Trophoblast cell (in vitro differentiated cells and primary cell): ENCODE results near the gene GABRR3.

Source experiments
- DNase-seq, 2 donors: peaks; one replicate each; pipeline ENCODE4 v3.0.0-alpha.2; 2016
- H2AFZ ChIP-seq: 2 replicates; pipeline ENCODE4 v1.6.1; 2013; ENCODE audit warnings: low read length, moderate library complexity, mild to moderate bottlenecking; ENCODE audit not compliant: insufficient read depth, poor library complexity
- H2AK5ac ChIP-seq: 2 replicates; pipeline ENCODE4 v1.6.1; 2013; ENCODE audit warnings: mild to moderate bottlenecking, low read length
- H2BK120ac ChIP-seq: 2 replicates; pipeline ENCODE4 v1.6.1; 2013; ENCODE audit warnings: low read length, mild to moderate bottlenecking, moderate library complexity; ENCODE audit not compliant: insufficient read depth, poor library complexity
- H2BK12ac ChIP-seq: 2 replicates; pipeline ENCODE4 v1.6.1; 2013; ENCODE audit warnings: mild to moderate bottlenecking, low read length, moderate library complexity
- H2BK5ac ChIP-seq: 2 replicates; pipeline ENCODE4 v1.6.1; 2013; ENCODE audit warnings: low read length, low read depth, moderate library complexity, mild to moderate bottlenecking; ENCODE audit not compliant: poor library complexity
- H3K14ac ChIP-seq: 2 replicates; pipeline ENCODE4 v1.6.1; 2013; ENCODE audit warnings: mild to moderate bottlenecking, low read length
- H3K18ac ChIP-seq: 2 replicates; pipeline ENCODE4 v1.6.1; 2013; ENCODE audit warnings: mild to moderate bottlenecking, low read length
- H3K23ac ChIP-seq: 2 replicates; pipeline ENCODE4 v1.6.1; 2013; ENCODE audit warnings: low read length
- H3K27ac ChIP-seq: 2 replicates; pipeline ENCODE4 v1.5.1; 2013; ENCODE audit warnings: low read depth, mild to moderate bottlenecking, inconsistent platforms, low read length, moderate library complexity
- H3K27me3 ChIP-seq: 2 replicates; pipeline ENCODE4 v1.6.1; 2013; ENCODE audit warnings: inconsistent platforms, mild to moderate bottlenecking, low read length, moderate library complexity; ENCODE audit not compliant: insufficient read depth
- H3K36me3 ChIP-seq, 2 experiments: 1 replicate in 1 of 2; 2 replicates in 1 of 2; pipeline ENCODE4 v1.6.1; 2013; ENCODE audit warnings: low read length in 2 of 2, mild to moderate bottlenecking in 2 of 2, moderate library complexity in 1 of 2; ENCODE audit not compliant: insufficient read depth in 2 of 2, control insufficient read depth in 1 of 2
- H3K4ac ChIP-seq: 2 replicates; pipeline ENCODE4 v1.6.1; 2013; ENCODE audit warnings: low read depth, mild to moderate bottlenecking, low read length, moderate library complexity
- H3K4me1 ChIP-seq, 2 experiments: 1 replicate in 1 of 2; 2 replicates in 1 of 2; pipeline ENCODE4 v1.6.1; 2013; ENCODE audit warnings: low read length in 2 of 2, mild to moderate bottlenecking in 2 of 2, moderate library complexity in 1 of 2; ENCODE audit not compliant: insufficient read depth in 2 of 2, control insufficient read depth in 1 of 2
- H3K4me2 ChIP-seq: 2 replicates; pipeline ENCODE4 v1.6.1; 2013; ENCODE audit warnings: inconsistent platforms, mild to moderate bottlenecking, low read length, moderate library complexity
- H3K4me3 ChIP-seq: 2 replicates; pipeline ENCODE4 v1.5.1; 2013; ENCODE audit warnings: mild to moderate bottlenecking, low read depth, low read length, inconsistent platforms
- H3K79me1 ChIP-seq: one replicate; pipeline ENCODE4 v1.6.1; 2013; ENCODE audit warnings: low read length
- H3K79me2 ChIP-seq: 2 replicates; pipeline ENCODE4 v1.6.1; 2013; ENCODE audit warnings: low read length, mild to moderate bottlenecking; ENCODE audit not compliant: control insufficient read depth, insufficient read depth, poor library complexity
- H3K9ac ChIP-seq: 2 replicates; pipeline ENCODE4 v1.6.1; 2013; ENCODE audit warnings: mild to moderate bottlenecking, low read length
- H3K9me3 ChIP-seq: 2 replicates; pipeline ENCODE4 v1.6.1; 2013; ENCODE audit warnings: low read depth, mild to moderate bottlenecking, control low read depth, inconsistent platforms, low read length; ENCODE audit not compliant: insufficient read depth
- H4K12ac ChIP-seq: 2 replicates; pipeline ENCODE4 v1.6.1; 2013; ENCODE audit warnings: low read depth, mild to moderate bottlenecking, low read length, moderate library complexity
- H4K8ac ChIP-seq: 2 replicates; pipeline ENCODE4 v1.6.1; 2013; ENCODE audit warnings: low read depth, mild to moderate bottlenecking, low read length, moderate library complexity
- H4K91ac ChIP-seq: one replicate; pipeline ENCODE4 v1.6.1; 2013; ENCODE audit warnings: low read depth, mild to moderate bottlenecking, low read length, moderate library complexity
- WGBS: extraction: QIAGEN DNeasy Blood & Tissue Kit; methylation state at CpG from one replicate; pipeline ENCODE4 v1.1.7; 2013; ENCODE audit warnings: missing lambda C conversion rate; ENCODE audit not compliant: insufficient read length, insufficient coverage; ENCODE audit errors: extremely low coverage; 5-methylcytosine and 5-hydroxymethylcytosine counted together

GABRR3 gene

DNA sequence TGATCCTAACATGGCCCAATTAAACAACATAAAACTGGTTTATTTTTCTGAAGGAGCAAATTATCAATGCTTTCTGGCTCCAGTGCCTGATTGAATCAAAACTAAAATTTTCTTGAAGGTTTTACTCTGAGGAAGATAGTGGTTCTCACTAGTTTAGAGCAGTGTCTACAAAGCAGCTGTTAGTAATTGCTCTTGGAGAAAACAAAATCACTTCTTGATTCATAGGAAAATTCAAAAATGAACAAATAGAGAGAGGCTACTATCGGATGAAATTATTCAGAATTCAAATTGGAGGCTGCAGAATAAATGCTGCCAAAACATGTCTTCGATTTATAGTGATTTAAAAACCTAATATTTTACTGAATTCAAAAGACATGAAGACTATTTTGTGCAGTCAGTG is 47.8 kb downstream of the GABRR3 start:
- no peaks in the 10 kb centered on the region for H3K79me1 ChIP-seq
- WGBS = no CpG with 5 or more reads among the region's 2 CpGs
- DNase-seq = no peak
- no peak overlapping the region for H3K23ac ChIP-seq
- no peak overlapping the region for H4K91ac ChIP-seq
- H4K12ac ChIP-seq = no peak overlapping the region
- H3K9ac ChIP-seq = no peak overlapping the region
- peaks cover 9% of the 10 kb centered on the region for H3K9me3 ChIP-seq
- H3K36me3 ChIP-seq = no peaks in the 10 kb centered on the region
- H2BK120ac ChIP-seq = no peak overlapping the region
- no peak overlapping the region for H3K4me2 ChIP-seq
- no peaks in the 10 kb centered on the region for H3K4me1 ChIP-seq
- H3K14ac ChIP-seq = no peak overlapping the region
- no peak overlapping the region for H3K18ac ChIP-seq
- no peaks in the 10 kb centered on the region for H3K79me2 ChIP-seq
- no peak overlapping the region for H2AK5ac ChIP-seq
- H3K4ac ChIP-seq = no peak overlapping the region
- no peak overlapping the region for H2BK12ac ChIP-seq
- H3K27me3 ChIP-seq = no peaks in the 10 kb centered on the region
- H2AFZ ChIP-seq = no peak overlapping the region
- H4K8ac ChIP-seq = no peak overlapping the region
- H3K4me3 ChIP-seq = no peak overlapping the region
- no peak overlapping the region for H2BK5ac ChIP-seq
- H3K27ac ChIP-seq = no peak overlapping the region

DNA sequence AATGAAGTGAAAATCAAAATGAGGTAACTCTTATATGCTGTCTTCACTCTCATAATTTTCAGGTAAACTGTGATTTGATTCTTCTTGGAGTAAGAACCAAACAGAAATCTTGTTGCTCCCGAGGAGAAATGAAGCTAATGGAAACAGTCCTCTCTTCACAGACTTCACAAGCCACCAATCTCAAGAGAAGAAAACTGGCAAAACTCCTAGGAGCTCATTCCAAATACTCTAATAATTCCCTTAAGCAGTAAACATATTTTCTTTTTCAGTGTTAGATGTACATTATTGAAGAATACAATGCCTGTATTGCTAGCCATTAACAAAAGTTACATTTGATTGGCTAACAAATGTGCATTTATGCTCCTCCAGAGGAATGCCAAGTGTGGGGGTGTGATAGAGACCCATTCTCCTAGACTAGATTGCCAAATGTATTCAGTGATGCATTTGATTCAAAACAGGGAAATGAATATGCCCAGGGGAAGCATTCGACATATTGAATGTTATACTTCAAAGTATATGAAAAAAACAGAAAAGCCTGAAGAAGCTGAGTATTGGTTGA is 51.1 kb downstream of the GABRR3 start:
- no peak overlapping the region for H2BK120ac ChIP-seq
- H3K9me3 ChIP-seq = peaks cover 6% of the 10 kb centered on the region
- no peak overlapping the region for H3K14ac ChIP-seq
- no peak overlapping the region for H2BK12ac ChIP-seq
- no peaks in the 10 kb centered on the region for H3K4me1 ChIP-seq
- H4K12ac ChIP-seq = no peak overlapping the region
- H3K79me2 ChIP-seq = no peaks in the 10 kb centered on the region
- WGBS = no CpG with 5 or more reads among the region's 2 CpGs
- H3K23ac ChIP-seq = no peak overlapping the region
- H2AFZ ChIP-seq = no peak overlapping the region
- no peak overlapping the region for H2AK5ac ChIP-seq
- H2BK5ac ChIP-seq = no peak overlapping the region
- no peak overlapping the region for H3K18ac ChIP-seq
- H3K27ac ChIP-seq = no peak overlapping the region
- no peak overlapping the region for H3K4me2 ChIP-seq
- H4K91ac ChIP-seq = no peak overlapping the region
- no peak overlapping the region for H3K9ac ChIP-seq
- H3K27me3 ChIP-seq = no peaks in the 10 kb centered on the region
- no peak overlapping the region for H4K8ac ChIP-seq
- H3K4me3 ChIP-seq = no peak overlapping the region
- no peak overlapping the region for H3K4ac ChIP-seq
- no peaks in the 10 kb centered on the region for H3K79me1 ChIP-seq
- H3K36me3 ChIP-seq = no peaks in the 10 kb centered on the region
- DNase-seq = no peak

DNA sequence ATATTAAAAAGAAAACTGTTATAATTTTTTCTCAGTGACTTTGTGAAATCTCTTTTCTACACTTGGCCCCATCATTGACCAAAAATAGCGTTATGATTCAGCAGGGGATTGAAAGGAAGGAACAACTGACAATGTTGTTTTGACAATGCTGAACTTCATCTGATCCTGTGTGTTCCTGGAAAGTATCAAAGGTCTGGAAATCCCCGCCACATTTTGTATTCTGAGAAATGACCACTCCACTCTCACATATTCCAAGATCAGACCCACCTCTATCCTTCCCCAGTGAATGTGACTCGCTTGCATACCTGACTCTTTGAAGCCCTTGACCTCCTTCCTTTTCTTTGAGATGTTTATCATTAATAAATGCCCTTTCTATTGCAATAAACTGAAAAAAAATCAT is 53.2 kb downstream of the GABRR3 start:
- Histone ChIP-seq H3K27me3 (no peaks in the 10 kb centered on the region), H3K27ac (no peak overlapping the region), H3K4me3 (no peak overlapping the region), H3K79me1 (no peaks in the 10 kb centered on the region), H2BK12ac (no peak overlapping the region), H3K79me2 (no peaks in the 10 kb centered on the region), H4K91ac (no peak overlapping the region), H3K36me3 (no peaks in the 10 kb centered on the region), H2BK5ac (no peak overlapping the region), H4K12ac (no peak overlapping the region), H3K4me1 (no peaks in the 10 kb centered on the region), H3K18ac (no peak overlapping the region), H2BK120ac (no peak overlapping the region), H3K9me3 (no peaks in the 10 kb centered on the region), H3K9ac (no peak overlapping the region), H4K8ac (no peak overlapping the region), H2AFZ (no peak overlapping the region), H3K14ac (no peak overlapping the region), H3K4ac (no peak overlapping the region), H3K4me2 (no peak overlapping the region), H3K23ac (no peak overlapping the region), H2AK5ac (no peak overlapping the region)
- peak in 1 of 2 donors; percentile 7 for DNase-seq
- WGBS = no CpG with 5 or more reads among the region's 3 CpGs

DNA sequence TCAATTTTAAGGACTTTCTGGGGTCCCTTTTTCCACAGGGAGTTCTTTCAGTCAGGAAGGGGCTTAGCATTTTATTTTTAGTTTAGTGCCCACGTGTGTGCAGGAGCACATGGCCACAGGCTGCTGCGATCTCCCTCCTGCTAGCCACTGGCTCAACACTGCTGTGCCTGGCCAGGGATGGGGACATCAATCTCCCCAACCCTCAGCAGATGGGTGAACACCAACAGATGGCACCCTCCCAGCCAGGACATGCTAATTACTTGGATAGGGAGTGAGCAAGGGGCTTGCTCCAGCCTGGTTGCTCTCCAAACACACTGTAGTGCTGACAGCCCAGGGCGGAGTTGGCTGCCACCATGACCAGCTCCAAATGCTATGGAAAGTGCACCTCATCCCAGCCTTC is 55.5 kb downstream of the GABRR3 start:
- no peak overlapping the region for H3K23ac ChIP-seq
- H3K36me3 ChIP-seq = no peaks in the 10 kb centered on the region
- H2AK5ac ChIP-seq = no peak overlapping the region
- H3K14ac ChIP-seq = no peak overlapping the region
- H4K8ac ChIP-seq = no peak overlapping the region
- H3K4me1 ChIP-seq = no peaks in the 10 kb centered on the region
- H3K9me3 ChIP-seq = no peaks in the 10 kb centered on the region
- H3K4ac ChIP-seq = no peak overlapping the region
- no peak overlapping the region for H3K18ac ChIP-seq
- H2BK120ac ChIP-seq = no peak overlapping the region
- H3K27me3 ChIP-seq = no peaks in the 10 kb centered on the region
- no peak overlapping the region for H4K12ac ChIP-seq
- peak overlapping the region; percentile 5 for H3K4me3 ChIP-seq
- H3K4me2 ChIP-seq = no peak overlapping the region
- H3K9ac ChIP-seq = peak overlapping the region; percentile 28
- no peak overlapping the region for H4K91ac ChIP-seq
- H3K79me2 ChIP-seq = no peaks in the 10 kb centered on the region
- DNase-seq = no peak
- H3K79me1 ChIP-seq = no peaks in the 10 kb centered on the region
- H2BK12ac ChIP-seq = no peak overlapping the region
- no peak overlapping the region for H3K27ac ChIP-seq
- no peak overlapping the region for H2AFZ ChIP-seq
- no CpG with 5 or more reads among the region's 3 CpGs for WGBS
- no peak overlapping the region for H2BK5ac ChIP-seq
